AG04450 (cell line): ENCODE data around the gene VSX2. TPM values are rescaled to one million over a fixed set of nuclear protein-coding genes. Genes with fewer than 3 reads are reported as not detected.

Experiments used
- CTCF ChIA-PET: fragments of 300-600, 350-600 bp; formaldehyde crosslinking; extraction: SDS; loops from one replicate; lab custom pipeline; 2022; ENCODE audit warnings: antibody characterized with exemption, inconsistent platforms; lab: Charles Lee
- POLR2A ChIA-PET: fragments of 350-600 bp; formaldehyde crosslinking; extraction: SDS; loops from one replicate; lab custom pipeline; 2021; ENCODE audit warnings: antibody characterized with exemption, inconsistent platforms; lab: Yijun Ruan, JAX
- DNase-seq: peaks from one replicate; pipeline ENCODE4 v3.0.0-alpha.2; 2011; ENCODE audit warnings: low read depth, low spot score
- H3K27ac ChIP-seq: one replicate; pipeline ENCODE4 v1.5.1; 2012; ENCODE audit warnings: low read depth, low read length, control low read depth
- H3K27me3 ChIP-seq: one replicate; pipeline ENCODE4 v1.6.0; 2012; ENCODE audit warnings: low read length; ENCODE audit not compliant: control insufficient read depth, insufficient read depth
- H3K4me3 ChIP-seq: 2 replicates; pipeline ENCODE4 v1.5.1; 2011; ENCODE audit warnings: mild to moderate bottlenecking, low read depth, low read length, control low read depth
- H3K9me3 ChIP-seq: 2 replicates; pipeline ENCODE4 v1.5.1; 2012; ENCODE audit warnings: low read length; ENCODE audit not compliant: control insufficient read depth, insufficient read depth
- CTCF ChIP-seq: IDR thresholded peaks from 2 replicates; pipeline ENCODE4 v1.5.1; 2011; ENCODE audit warnings: low read depth, low read length, control low read depth, inconsistent platforms
- polyA plus RNA-seq: library from polyadenylated mRNA; depleted of rRNA; stranded (reverse); fragments of >200 nt; gene quantifications from 2 replicates; pipeline ENCODE4 v1.2.3, GENCODE V29; 2011

Gene VSX2
- polyA plus RNA-seq, 1 experiment, result not detected

GRCh38 chr14:74301594-74302151 is 62.4 kb downstream of the VSX2 start:
- CTCF ChIA-PET, result interaction anchor here (1.0 to 1.7 kb wide), 3 partner anchors 12 to 32 kb away, joined by 5 to 8 read pairs (median 7); no protein-coding TSS in a partner anchor
- no peak overlapping the region for H3K27ac ChIP-seq
- no peak for TF ChIP-seq CTCF
- H3K9me3 ChIP-seq, result peaks cover 4% of the 10 kb centered on the region; the same call in 1 of the 2 replicates
- H3K4me3 ChIP-seq, result peak overlapping the region; percentile 87
- no peaks in the 10 kb centered on the region for H3K27me3 ChIP-seq
- DNase-seq, result no peak
- POLR2A ChIA-PET, result no interaction called here

- Histone ChIP-seq H3K27ac (peak overlapping the region; percentile 47), H3K27me3 (no peaks in the 10 kb centered on the region), H3K9me3 (peaks cover 4% of the 10 kb centered on the region; the same call in 1 of the 2 replicates), H3K4me3 (peak overlapping the region; percentile 87)
- TF ChIP-seq CTCF, result peak; percentile 66
- CTCF ChIA-PET, result interaction anchor here (0.6 to 1.7 kb wide), 8 partner anchors 9 to 36 kb away, joined by 3 to 8 read pairs (median 4); no protein-coding TSS in a partner anchor
- POLR2A ChIA-PET, result interaction anchor here (0.7 kb wide), 1 partner anchor 9 kb away, joined by 3 read pairs; no protein-coding TSS in a partner anchor
- DNase-seq, result no peak
Measured at GRCh38 chr14:74302152-74302628, 62.9 kb downstream of the VSX2 start.

- Histone ChIP-seq H3K27me3 (no peaks in the 10 kb centered on the region), H3K9me3 (peaks cover 4% of the 10 kb centered on the region; the same call in 1 of the 2 replicates), H3K4me3 (peak within 1 kb of the TSS; percentile 87), H3K27ac (peak within 1 kb of the TSS; percentile 47)
- DNase-seq, result peak; percentile 65
- ChIA-PET POLR2A (interaction anchor here (0.6 to 0.7 kb wide), 2 partner anchors 8 to 25 kb away, joined by 3 read pairs; no protein-coding TSS in a partner anchor), CTCF (interaction anchor here (0.6 to 1.7 kb wide), 8 partner anchors 8 to 36 kb away, joined by 3 to 8 read pairs (median 4); no protein-coding TSS in a partner anchor)
- peak; percentile 48 for TF ChIP-seq CTCF
Measured at GRCh38 chr14:74302634-74303569, 63.7 kb downstream of the VSX2 start, which contains the start of gene ABCD4. ABCD4 (minus strand) TSS chr14:74302934; CDS start chr14:74302912, 22 bp downstream.

GRCh38 chr14:74308695-74309094 is 69.4 kb downstream of the VSX2 start:
- no peak for TF ChIP-seq CTCF
- DNase-seq, result no peak
- no peaks in the 10 kb centered on the region for H3K9me3 ChIP-seq
- no peak overlapping the region for H3K27ac ChIP-seq
- POLR2A ChIA-PET, result no interaction called here
- CTCF ChIA-PET, result interaction anchor here (1.5 kb wide), 1 partner anchor 14 kb away, joined by 5 read pairs; no protein-coding TSS in a partner anchor
- peaks cover 5% of the 10 kb centered on the region for H3K27me3 ChIP-seq
- H3K4me3 ChIP-seq, result no peak overlapping the region
